ENCODE measurements around the gene COX19. TPM values are rescaled to one million over a fixed set of nuclear protein-coding genes. Genes with fewer than 3 reads are reported as not detected.

Gene COX19
- polyA plus RNA-seq, 3 donors = 7.4 to 15.0 (median 7.6) TPM

DNA sequence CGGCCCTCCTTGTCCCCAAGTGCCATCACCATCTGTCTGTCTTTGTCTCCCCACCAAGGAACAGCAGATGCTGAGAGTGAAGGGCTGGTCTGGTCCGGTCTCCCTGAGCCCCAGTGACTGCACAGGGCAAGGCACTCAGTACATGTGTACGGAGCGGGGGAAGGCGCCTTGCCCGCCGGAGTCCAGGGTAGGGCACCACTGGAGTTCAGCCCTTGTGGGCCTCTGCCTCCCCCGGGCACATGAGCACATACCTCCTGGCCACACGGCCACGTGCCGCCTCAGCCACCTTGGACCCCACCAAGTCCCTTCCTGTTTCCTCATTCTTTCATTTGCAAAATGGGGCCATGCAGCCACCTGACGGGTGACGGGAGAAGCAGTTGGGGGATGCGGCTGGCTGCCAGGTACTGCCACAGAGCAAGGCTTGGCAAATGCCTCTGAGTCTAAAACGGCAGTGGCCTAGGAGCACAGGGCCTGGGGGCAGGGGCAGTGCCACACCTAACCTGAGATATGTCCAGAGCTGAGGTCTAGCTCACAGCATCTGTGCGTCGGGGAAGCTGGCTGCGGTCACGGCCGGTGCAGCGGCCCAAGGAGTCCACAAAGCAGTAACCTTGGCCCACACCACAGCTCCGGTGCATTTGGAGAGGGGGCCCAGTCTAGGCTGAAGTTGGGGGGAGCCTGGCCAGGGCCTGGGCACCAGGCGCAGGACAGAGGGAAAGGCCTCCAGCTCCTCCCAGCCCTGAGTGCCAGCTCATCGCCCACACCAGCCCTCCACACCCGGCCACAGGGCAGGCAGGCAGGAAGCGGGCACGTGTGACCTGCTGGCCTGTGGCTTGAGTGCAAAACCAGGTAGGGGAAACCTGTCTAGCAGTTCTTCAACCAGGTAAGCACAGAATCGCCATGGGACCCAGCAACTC, 26.1 kb downstream of the COX19 start:
- Histone ChIP-seq H3K27me3 (ENCODE audit: control insufficient read depth in 2 of 2, insufficient read depth in 2 of 2, low read length in 2 of 2) (no peaks in the 10 kb centered on the region), H3K4me2 (replicated peaks; ENCODE audit: extremely low read depth, low read length, poor library complexity, severe bottlenecking) (no peak overlapping the region), H4K20me1 (ENCODE audit: insufficient read depth, low read length) (peaks cover 92% of the 10 kb centered on the region), H2AFZ (ENCODE audit: insufficient read depth, low read depth, low read length, poor library complexity, severe bottlenecking) (no peak overlapping the region), H3K79me2 (ENCODE audit: insufficient read depth, low read length) (peaks cover 98% of the 10 kb centered on the region), H3K36me3 (replicated peaks in 1 of 2; ENCODE audit: control insufficient read depth in 1 of 2, insufficient read depth in 2 of 2, low read length in 2 of 2) (peaks cover 27% of the 10 kb centered on the region in 2 donors), H3K4me3 (replicated peaks in 1 of 3; ENCODE audit: low read depth in 2 of 3, low read length in 3 of 3) (no peak overlapping the region), H3K9ac (ENCODE audit: insufficient read depth, low read length, poor library complexity, severe bottlenecking) (no peak overlapping the region), H3K27ac (ENCODE audit: low read depth in 1 of 2, low read length in 2 of 2) (peak overlapping the region in 1 of 2 donors; percentile 53), H3K9me3 (replicated peaks in 1 of 2; ENCODE audit: control insufficient read depth in 1 of 2, insufficient read depth in 1 of 2, low read length in 2 of 2) (no peaks in the 10 kb centered on the region), H3K4me1 (ENCODE audit: control insufficient read depth in 1 of 2, insufficient read depth in 2 of 2, low read length in 2 of 2) (peaks cover 40 to 46% of the 10 kb centered on the region in 2 donors)
- Mint-ChIP-seq H3K9me3 (no peaks in the 10 kb centered on the region), H3K4me3 (no peak overlapping the region), H3K27ac (peak overlapping the region in 6 of 7 donors; percentile 31 to 87 (median 62)), H3K27me3 (ENCODE audit: low read depth in 3 of 3) (peaks cover 0 to 4% (median 1%) of the 10 kb centered on the region in 3 donors), H3K36me3 (peaks cover 28 to 66% of the 10 kb centered on the region in 2 donors), H3K4me1 (peaks cover 47% of the 10 kb centered on the region)
- intact Hi-C loops (cut with micrococcal nuclease) = no loop called here
- no peak for DNase-seq
- 74% methylated on average over 27 of the region's 28 CpGs for WGBS (ENCODE audit: insufficient coverage)
- TF ChIP-seq, protein P1, sequence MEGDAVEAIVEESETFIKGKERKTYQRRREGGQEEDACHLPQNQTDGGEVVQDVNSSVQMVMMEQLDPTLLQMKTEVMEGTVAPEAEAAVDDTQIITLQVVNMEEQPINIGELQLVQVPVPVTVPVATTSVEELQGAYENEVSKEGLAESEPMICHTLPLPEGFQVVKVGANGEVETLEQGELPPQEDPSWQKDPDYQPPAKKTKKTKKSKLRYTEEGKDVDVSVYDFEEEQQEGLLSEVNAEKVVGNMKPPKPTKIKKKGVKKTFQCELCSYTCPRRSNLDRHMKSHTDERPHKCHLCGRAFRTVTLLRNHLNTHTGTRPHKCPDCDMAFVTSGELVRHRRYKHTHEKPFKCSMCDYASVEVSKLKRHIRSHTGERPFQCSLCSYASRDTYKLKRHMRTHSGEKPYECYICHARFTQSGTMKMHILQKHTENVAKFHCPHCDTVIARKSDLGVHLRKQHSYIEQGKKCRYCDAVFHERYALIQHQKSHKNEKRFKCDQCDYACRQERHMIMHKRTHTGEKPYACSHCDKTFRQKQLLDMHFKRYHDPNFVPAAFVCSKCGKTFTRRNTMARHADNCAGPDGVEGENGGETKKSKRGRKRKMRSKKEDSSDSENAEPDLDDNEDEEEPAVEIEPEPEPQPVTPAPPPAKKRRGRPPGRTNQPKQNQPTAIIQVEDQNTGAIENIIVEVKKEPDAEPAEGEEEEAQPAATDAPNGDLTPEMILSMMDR (IDR thresholded peaks at IDR 0.05) = no peak

DNA sequence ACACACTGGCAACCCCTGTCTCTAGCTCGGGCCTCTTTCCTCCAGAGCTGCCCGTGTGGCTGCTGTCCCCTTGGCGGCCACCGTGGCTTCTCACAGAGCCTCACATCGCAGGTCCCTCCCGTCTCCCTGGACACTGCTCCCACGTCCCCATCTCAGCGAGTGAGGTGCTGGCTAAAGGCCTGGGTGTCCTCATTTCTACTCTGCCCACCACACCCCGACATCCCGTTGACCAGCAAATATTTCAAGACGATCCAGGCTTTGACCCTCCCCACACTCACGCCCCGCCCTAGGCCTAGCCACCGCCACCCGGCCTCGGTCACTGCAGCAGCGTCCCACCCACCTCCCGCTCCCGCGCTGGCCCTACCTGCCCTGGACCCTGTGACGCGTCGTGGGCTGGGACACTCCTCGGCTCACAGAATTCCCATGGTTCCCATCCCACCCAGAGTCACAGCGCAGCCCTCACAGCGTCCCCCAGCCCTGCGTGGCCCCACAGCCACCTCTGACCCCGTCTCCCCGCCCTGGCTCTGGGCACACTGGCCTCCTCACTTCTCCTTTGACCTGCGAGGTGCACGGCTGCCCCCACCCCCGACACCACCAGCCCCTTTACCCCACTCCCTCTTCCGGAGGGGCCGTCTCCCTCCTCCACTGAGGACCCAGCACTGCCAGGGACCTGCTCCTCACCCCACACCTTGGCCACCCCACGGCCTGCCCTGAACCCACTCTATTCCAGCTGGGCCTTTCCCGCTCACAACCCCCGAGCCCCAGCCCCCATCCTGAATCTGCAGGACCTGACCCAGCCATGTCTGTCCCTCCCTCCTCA, 27.7 kb downstream of the COX19 start:
- H3K36me3 Mint-ChIP-seq = peaks cover 28 to 66% of the 10 kb centered on the region in 2 donors
- H3K4me1 Mint-ChIP-seq = peaks cover 45% of the 10 kb centered on the region
- H2AFZ ChIP-seq (ENCODE audit: insufficient read depth, low read depth, low read length, poor library complexity, severe bottlenecking) = no peak overlapping the region
- 92% methylated on average over 34 of the region's 37 CpGs for WGBS (ENCODE audit: insufficient coverage)
- peaks cover 83% of the 10 kb centered on the region for H4K20me1 ChIP-seq (ENCODE audit: insufficient read depth, low read length)
- peaks cover 0 to 3% (median 0%) of the 10 kb centered on the region in 7 donors for H3K9me3 Mint-ChIP-seq
- TF ChIP-seq, protein P1 (IDR thresholded peaks at IDR 0.05) = no peak
- intact Hi-C loops (cut with micrococcal nuclease) = no loop called here
- no peak overlapping the region for H3K9ac ChIP-seq (ENCODE audit: insufficient read depth, low read length, poor library complexity, severe bottlenecking)
- peaks cover 84% of the 10 kb centered on the region for H3K79me2 ChIP-seq (ENCODE audit: insufficient read depth, low read length)
- H3K4me1 ChIP-seq (ENCODE audit: control insufficient read depth in 1 of 2, insufficient read depth in 2 of 2, low read length in 2 of 2) = peaks cover 31 to 37% of the 10 kb centered on the region in 2 donors
- H3K9me3 ChIP-seq (replicated peaks in 1 of 2; ENCODE audit: control insufficient read depth in 1 of 2, insufficient read depth in 1 of 2, low read length in 2 of 2) = no peaks in the 10 kb centered on the region
- peaks cover 0 to 4% (median 1%) of the 10 kb centered on the region in 3 donors for H3K27me3 Mint-ChIP-seq (ENCODE audit: low read depth in 3 of 3)
- H3K4me3 Mint-ChIP-seq = no peak overlapping the region
- H3K27ac Mint-ChIP-seq = peak overlapping the region in 6 of 7 donors; percentile 24 to 82 (median 45)
- H3K27me3 ChIP-seq (ENCODE audit: control insufficient read depth in 2 of 2, insufficient read depth in 2 of 2, low read length in 2 of 2) = no peaks in the 10 kb centered on the region
- H3K27ac ChIP-seq (ENCODE audit: low read depth in 1 of 2, low read length in 2 of 2) = no peak overlapping the region
- H3K4me2 ChIP-seq (replicated peaks; ENCODE audit: extremely low read depth, low read length, poor library complexity, severe bottlenecking) = no peak overlapping the region
- H3K4me3 ChIP-seq (replicated peaks in 1 of 3; ENCODE audit: low read depth in 2 of 3, low read length in 3 of 3) = no peak overlapping the region
- DNase-seq = no peak
- peaks cover 27% of the 10 kb centered on the region in 2 donors for H3K36me3 ChIP-seq (replicated peaks in 1 of 2; ENCODE audit: control insufficient read depth in 1 of 2, insufficient read depth in 2 of 2, low read length in 2 of 2)

Measured in CD14-positive monocyte (primary cell).